RPMI7951 (cell line): Measurements from ENCODE around the gene OTOF. TPM values are rescaled to one million over a fixed set of nuclear protein-coding genes. Genes with fewer than 3 reads are reported as not detected.
A peak's percentile ranks its signal among the peaks of the same experiment; 100 is the strongest.

Experiments used
- DNase-seq: peaks from one replicate; pipeline ENCODE4 v3.0.0-alpha.2; 2012; ENCODE audit warnings: low read depth
- total RNA-seq: library from RNA; depleted of rRNA; stranded (reverse); fragments of >200 nt; shearing (Covaris generic); gene quantifications from 2 replicates; pipeline ENCODE4 v1.2.3, GENCODE V29; 2014

OTOF gene
- total RNA-seq, 1 experiment from 2014 or later: not detected

DNA sequence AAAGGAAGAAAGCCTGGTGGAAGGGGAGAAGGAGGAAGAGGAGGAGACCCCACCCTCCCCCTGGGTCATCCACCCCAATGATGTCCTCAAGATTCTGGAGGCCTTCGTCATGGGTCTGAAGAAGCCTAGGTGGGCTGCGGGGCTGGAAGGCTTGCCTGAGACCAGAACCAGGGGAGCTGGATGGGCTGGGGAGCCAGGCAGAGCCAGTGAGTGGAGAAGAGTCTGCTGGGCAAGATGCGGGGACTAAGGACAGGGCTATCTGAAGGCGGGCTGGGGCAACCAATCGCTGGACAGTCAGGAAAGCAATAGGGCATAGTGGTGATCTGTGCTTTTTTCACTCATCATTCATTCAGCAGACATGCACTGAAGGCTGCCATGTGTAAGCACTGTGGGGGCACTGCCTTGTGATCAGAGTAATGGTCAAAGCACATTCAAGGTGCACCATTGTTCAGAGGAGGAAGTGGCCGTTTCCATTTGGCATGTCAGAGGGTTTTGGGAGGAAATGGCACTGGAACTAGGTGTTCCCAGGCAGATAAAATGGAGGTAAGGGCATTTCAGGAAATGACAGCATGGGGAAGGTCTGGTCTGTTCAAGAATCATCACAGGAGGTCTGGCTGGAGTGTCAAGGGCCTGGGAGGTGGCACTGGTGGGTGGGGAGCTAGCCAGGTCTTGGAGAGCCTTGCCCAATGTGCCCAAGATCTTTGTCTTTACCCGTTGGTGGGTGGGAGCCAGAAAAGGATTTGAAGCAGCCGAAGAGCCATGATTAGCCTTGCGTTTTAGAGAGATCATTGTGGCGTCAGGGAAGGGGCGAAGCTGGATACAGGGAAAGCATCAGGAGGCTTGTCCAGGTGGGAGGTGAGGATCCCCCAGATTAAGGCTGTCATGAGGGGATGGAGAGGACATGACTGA, 24.2 kb downstream of the OTOF start:
- no peak for DNase-seq

DNA sequence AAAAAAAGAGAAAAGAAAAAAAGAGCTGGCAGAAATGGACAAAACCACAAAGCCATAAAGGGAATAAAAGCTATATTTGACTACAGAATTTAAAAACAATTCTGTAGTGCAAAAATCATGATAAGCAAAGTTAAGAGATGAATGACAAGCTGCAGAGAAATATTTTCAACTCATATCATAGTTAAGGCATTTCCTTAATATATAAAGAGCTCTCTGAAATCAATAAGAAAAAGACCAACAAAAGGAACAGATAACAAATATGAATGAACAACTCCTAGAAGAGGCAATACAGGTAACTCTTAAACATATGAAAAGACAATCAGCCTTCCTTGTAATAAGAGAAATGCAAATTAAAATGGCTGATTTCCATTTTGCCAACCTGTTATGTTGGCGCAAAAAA, 26.2 kb downstream of the OTOF start:
- no peak for DNase-seq

DNA sequence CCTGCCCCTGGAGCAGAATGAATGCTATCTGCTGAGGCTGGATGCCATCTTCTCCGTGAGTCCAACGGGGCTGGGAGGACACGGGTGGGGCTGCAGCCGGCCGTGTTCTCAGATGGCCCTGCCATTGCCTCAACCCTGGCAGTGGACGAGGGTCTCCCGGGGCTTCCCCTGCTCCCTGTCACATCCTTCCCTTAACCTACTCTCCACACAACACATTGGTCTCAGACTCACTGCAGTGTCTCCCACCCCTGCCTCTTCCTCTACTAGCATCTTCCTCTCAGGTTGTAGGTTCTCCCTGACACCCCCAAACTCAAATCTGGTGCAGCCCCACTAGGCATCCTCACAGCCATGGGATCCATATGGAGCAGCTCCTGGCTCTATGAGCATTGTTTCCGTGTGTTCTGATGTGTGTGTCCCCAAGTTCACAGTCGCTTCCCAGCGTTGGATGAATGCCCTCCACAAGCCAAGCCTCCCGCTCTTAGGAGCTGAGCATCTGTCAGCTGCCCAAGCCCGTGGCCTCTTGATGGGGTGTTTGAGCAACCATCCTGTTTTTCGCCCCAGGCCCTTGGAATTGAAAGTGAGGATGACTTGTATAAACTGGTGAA, 27.8 kb downstream of the OTOF start:
- DNase-seq: no peak

DNA sequence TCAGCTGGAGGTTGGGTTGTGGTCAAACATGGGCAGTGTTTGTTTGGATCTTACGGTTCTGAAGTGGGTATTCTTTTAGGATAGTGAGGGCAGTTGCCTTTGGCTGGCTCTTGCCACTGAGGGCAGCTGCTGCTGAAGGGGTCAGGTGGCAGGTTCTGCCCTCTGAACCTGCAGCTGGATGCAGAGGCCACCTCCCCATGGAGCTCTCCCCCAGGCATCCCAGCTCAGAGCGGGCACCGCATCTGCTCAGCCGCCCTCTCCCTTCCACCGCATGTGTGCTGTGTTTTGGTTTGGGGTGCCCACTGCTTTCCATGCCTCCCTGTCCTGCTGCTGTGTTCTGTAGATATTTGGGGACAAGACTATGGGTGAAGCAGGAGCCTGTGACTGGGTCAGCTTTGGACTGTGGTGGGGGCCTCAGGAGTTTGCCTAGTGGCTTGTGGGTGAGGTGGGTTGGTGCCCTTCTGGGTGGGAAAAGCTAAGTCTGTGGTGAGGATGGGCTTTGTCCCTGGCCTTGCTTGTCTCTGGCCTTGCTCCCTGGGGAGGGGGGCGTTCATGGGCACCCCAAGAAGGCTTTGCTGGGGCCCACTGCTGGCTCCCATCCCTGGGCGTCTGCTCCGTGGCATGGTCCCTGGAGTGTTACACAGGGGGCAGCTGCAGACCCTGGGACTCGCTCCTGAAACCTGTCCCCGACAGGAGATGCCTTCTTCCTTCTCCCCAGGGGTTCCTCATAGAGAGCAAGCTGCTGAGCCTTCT, 28.5 kb downstream of the OTOF start:
- no peak for DNase-seq

DNA sequence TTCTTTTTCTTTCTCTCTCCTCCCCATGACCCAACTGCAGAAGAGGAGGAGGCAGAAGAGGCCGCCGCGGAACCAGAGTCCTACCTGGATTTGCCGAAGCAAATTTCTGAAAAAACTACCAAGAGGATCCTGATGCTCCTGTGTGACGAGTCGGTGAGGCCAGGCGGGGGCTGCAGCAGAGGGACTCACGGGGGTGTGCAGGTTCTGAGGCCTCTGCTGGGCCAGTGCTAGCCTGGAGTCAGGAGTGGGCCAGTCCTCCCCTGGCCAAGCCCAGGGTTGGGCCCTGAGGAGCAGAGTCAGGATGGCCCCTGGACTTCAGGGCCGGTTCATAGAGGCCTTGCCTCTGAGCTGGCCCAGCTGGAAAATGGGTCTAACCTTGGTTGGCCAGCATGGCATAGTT, 29.3 kb downstream of the OTOF start:
- no peak for DNase-seq

DNA sequence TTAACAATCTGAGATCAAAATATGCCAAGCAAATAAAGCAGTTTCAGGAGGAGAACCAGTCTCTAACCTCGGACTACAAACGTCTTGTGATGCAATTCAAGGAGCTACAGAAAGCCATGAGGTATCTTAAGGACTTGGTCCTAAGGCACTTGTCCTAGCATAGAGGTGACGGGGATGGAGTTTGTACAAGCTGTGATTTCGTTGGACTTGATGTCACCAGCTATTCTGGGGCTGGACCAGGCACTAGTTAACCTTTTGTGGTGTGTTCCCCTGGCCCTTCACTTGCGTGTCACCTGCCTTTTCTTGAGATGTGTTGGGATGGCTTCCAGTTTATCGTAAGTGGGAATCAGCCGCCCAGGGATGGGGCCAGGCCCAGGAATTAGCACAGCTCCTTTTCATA, 33.7 kb downstream of the OTOF start:
- DNase-seq: no peak

DNA sequence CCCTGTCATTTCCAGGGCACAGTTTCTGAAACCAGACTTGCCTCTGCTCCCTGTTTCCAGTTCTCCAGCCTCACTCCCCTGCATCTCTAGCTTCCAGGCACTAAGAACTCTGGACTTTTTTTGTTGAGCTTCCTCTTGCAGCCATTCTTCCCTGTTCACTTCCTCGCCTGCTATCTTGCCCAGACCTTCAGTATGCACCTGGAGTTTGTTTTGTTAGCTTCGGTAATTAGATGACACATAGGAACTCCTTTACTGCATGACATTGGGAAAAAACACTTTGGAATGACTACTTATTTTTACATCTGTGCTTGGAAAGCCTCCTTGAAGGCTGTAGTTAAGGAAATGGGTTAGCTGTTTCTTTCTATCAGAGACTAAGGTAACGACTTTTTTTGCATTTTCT, 35.2 kb downstream of the OTOF start:
- peak; percentile 31 for DNase-seq

DNA sequence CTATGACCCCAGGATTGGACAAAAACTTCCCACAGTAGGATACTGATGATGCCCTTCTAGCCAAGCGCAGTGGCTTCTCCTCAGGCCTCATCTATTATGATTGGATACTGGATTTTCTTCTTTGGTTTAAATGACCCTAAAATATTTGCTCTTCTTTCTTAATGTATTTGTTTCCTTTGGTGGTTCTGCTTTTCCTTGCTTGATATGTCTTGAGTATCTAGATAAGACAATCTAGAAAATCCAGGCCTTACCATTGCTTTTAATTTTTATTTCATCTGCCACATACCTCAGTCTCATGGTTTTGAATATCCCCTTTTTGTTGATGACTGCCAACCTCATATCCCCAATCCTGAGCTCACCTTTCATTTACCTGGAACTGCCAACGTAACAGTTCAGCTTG, 35.6 kb downstream of the OTOF start:
- no peak for DNase-seq

DNA sequence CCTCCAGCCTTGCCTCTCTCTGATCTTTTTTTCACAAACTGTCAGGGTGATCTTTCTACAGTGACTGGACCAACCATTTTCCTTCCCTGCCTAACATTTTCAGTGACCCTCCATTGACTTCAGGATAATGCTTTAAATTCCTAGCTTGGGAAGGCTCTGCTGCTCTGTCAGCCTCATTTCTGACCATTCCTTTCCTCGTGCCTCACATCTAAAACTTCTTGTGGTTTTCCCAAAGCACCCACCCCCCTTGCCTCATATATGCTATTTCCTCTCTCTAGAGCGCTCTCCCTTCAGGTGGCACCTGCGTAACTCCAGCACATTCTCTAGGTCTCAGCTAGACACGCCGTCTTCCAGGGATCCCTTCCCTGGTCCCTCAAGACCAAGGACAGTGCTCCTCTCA, 39.0 kb downstream of the OTOF start:
- DNase-seq: no peak

DNA sequence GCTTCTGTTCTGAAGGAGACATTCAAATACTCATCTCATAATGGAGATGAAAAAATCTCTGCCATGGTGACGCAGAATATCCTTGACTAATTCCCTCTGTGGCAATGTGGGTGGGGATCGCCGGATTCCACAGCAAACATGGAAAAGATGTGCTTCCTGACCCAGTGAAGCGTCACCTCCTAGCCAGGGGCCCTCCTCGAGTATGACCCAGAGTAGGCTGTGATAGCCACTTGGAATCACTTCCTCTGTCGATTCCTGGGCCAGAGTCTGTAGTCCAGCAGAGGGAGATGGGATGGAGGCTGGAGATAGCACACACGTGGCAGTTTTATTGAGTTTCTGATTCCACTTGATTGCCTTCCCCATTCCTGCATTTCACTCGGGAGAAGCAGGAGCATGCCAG, 39.4 kb downstream of the OTOF start:
- peak; percentile 83 for DNase-seq

DNA sequence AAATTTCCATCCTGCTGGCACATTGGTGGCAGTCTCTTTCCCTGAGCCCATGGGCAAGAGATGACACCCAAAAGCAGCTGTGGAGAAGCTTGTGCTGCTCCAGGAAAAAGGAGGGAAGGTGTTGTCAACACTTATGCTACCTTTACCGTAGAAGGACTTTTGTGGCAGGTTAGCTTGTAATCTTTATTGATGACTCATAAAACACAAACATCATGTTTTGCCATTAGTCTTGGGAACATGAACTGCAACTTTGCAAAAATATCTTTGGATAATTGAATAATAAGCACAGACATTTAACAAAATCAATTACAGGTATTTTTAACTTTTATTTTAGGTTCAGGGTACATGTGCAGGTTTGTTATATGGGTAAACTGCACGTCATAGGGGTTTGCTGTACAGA, 42.8 kb downstream of the OTOF start:
- no peak for DNase-seq

DNA sequence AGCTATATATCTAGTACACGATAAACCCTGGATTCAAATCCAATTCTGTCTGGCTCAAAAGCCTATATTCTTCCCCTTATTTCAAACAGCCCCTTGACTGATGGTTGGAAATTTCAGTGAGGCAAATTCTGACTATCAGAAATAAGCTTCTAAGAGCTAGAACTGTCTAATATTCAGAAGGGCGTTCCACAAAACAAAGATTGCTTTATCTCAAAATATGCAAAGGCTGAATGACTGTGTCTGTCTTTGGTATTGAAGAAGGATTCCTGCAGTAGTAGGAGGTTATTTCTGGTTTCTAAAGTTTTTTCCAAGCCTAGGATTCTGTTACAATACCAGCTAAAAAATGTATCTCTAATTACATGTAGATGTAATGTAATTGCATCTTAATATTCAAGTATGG, 45.1 kb downstream of the OTOF start:
- no peak for DNase-seq

DNA sequence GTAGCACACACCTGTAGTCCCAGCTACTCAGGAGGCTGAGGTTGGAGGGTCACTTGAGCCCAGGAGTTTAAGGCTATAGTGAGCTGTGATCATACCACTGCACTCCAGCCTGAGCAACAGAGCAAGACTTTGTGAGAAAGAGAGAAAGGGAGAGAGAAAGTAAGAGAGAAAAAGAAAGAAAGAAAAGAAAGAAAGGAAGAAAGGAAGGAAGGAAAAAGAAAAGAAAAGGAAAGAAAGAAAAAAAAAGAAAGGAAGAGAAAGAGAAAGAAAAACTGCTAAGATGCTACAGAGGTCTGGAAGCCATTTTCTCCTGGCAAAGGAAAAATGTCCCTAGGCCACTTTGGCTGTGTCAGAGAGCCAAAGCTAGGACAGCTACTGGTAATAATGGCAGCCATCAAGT, 45.6 kb downstream of the OTOF start:
- DNase-seq: no peak

DNA sequence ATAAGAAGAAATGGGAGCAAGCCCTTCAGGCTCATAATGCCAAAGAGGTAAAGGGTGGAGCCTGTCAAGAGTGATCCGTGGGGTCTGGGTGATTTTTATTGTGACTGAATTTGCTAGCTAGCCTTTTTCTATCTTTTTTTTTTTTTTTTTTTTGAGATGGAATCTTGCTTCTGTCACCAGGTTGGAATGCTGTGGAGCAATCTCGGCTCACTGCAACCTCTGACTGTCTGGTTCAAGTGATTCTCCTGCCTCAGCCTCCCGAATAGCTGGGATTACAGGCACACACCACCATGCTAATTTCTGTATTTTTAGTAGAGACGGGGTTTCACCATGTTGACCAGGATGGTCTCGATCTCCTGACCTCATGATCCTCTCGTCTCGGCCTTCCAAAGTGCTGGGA, 47.1 kb downstream of the OTOF start:
- DNase-seq: no peak

DNA sequence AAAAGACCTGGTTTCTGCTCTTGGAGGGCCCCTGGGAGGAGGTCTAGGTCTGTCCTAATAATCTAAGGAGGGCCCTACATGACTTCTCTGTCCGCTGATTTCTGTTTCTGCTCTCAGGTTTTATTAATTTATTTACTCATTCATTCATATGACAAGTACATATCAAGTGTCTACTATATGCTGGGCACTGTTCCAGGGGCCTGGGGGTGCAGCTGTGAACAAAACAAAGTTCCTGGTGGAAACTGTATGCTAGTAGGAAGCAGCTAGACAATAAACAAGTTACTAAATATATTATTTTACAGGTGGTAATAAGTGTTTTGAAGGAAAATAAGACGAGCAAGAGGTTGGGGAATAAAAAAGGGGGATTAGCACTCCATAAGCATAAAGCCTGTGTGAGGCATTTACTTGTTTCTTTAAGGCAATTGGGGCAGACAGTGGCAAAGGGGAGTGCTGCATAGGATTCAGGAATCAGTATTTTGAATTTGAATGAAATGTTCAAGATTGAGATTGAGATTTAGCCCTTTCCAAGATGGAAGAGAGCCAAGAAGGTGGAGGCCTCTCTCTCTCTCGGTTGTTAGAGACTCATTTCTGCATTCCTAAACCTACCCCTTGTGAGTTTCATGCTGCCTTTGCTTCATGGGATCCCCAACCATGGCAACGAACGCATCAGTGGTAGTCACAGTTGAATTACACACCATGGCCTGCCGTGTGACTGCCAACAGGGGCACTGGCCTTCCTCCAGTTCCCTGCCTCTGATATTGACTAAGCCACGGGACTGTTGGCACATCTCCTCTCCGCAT, 47.9 kb downstream of the OTOF start:
- no peak for DNase-seq

DNA sequence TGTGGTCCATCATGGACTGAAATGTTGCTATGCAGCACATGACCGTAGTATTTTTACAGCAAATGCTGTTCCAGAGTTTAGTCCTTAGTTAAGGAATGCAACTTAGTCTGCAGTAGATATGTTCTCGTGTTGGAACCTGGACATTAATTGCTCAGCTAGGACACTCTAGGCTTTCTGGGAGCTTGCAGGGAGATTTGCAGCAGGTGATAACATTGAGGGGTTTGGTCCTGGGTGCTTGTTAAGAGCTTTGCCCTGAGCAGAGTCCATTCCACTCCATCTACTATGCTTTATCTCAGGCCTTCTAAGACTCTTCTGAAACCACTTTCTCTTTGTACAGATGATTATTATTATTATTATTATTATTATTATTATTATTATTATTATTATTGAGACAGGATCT, 49.1 kb downstream of the OTOF start:
- no peak for DNase-seq

DNA sequence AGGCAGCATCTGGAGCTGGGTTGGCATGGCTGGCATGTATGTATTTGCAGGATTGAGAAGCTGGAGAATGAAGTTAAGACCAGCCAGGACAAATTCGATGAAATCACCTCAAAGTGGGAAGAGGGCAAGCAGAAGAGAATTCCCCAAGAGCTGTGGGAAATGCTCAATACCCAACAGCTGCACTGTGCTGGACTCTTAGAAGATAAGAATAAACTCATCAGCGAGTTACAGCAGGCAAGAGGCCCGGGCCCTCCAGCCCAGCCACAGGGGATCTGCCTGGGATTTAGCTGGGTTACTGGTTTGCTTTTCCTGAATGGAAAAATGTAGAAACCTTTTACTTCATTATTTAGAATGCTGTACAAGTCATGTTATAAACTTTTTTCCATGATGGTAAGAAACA, 53.7 kb downstream of the OTOF start:
- no peak for DNase-seq

DNA sequence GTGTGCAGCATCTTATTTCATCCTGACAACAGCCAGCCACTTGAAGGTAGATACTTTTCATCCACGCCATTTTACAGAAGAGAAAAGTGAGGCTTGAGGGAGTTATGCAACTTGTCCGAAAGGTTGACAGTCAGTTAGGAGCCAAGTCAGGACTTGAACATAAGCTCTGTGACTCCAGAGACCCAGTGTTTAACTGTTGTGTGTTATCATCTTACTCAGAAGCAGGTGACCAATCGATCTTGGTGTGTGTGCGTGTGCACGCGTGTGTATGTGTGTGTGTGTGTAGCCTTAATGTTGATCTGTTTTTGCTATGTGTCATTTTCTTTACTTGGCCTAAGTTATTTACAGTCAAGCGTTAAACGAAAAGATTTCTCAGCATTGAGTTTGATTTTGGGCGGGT, 54.2 kb downstream of the OTOF start:
- no peak for DNase-seq

DNA sequence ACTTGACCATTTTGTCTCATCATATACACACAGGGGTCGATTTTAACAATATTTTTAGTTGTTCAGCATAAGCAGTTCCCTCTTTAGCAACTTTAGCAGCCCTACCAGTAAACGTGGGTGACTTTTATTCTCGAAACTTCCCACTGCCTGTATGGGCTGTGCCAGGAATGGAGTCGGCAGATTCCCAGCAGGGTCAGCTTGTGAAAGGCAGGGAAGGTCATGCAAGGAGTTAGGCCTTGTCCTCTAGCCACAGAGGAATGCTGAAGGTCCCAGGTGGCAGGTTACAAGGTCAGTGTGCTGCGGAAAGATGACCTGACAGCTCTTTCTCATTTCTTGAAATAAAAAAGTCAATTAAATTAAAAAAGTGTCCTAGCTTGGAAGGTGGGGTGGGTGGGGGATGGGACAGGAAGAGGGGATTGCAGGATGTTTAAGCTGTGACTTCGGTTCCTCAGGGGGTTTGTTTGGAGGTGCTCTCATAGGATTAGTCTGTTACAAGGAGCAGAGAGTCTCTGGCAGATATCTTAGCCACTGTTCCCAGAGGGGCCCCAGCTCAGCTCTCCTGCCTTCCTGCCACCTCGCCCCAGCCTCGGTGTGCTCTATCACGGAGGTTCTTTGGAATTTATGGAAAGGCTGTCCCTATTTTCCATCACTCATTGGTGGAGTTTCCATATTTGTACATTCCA, 54.8 kb downstream of the OTOF start:
- DNase-seq: no peak

DNA sequence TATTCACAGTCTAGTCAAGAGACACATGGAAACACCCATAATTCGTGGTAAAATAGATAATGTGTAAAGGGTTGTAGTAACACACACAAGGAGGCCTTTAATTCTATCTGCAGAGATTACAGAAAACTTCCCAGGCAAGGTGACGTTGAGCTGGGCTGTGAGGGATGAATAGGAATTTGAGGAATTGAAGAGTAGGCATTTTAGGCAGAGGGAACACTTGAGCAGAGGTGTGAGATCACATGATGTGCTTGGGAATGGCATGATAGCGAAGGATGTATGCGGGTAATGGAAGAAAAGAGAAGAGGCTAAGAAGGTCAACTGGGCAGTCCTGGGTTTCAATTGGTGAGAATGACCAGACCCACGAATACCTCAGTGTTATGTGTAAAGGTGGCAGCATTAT, 56.0 kb downstream of the OTOF start:
- DNase-seq: no peak

DNA sequence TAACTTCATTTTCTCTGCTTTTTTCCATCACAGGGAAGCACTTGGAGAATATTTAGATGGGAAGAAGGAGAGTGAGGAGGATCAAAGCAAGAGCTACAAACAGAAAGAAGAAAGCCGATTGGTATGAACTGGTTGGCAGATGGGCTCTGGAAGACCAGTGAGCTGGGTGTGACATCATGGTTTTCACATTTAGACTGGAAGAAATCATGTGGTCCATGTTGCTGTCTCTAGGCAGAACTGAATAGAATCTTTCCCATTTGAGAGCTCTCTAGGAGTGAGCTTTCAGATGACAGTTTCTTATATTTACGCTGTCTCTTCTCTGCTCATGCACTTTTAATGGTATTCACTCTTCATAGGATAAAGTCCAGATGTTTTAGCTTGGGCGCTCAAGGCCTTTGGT, 63.6 kb downstream of the OTOF start:
- DNase-seq: peak; percentile 39
